HepG2 (cell line): ENCODE results near the gene DUS2. TPM values are rescaled to one million over a fixed set of nuclear protein-coding genes. Genes with fewer than 3 reads are reported as not detected.

ENCODE experiments used
- BRCA1 ChIP-seq: sonication (generic); formaldehyde crosslinking; IDR thresholded peaks from 2 replicates; pipeline ENCODE4 v1.4.0; 2020; ENCODE audit warnings: missing genetic modification reagents
- MXI1 ChIP-seq: IDR thresholded peaks from 3 replicates; pipeline ENCODE4 v1.6.1; 2012; ENCODE audit warnings: low read depth, low read length, inconsistent platforms, borderline replicate concordance
- NFE2L2 ChIP-seq: fragments of 150-350 bp; IDR thresholded peaks from 2 replicates; pipeline ENCODE4 v1.6.1; 2014; ENCODE audit warnings: low read length
- NR2F6 ChIP-seq, 2 experiments: IDR thresholded peaks; 2 replicates each; pipeline ENCODE4 v1.6.1; 2016; ENCODE audit warnings: antibody characterized with exemption in 1 of 2, mild to moderate bottlenecking in 1 of 2
- RARG ChIP-seq: sonication (generic); formaldehyde crosslinking; IDR thresholded peaks from 2 replicates; pipeline ENCODE4 v1.4.0; 2020; ENCODE audit warnings: low read depth, mild to moderate bottlenecking, missing genetic modification reagents
- SATB2 ChIP-seq: sonication (generic); formaldehyde crosslinking; IDR thresholded peaks from 2 replicates; pipeline ENCODE4 v1.5.0; 2020; ENCODE audit warnings: missing genetic modification reagents
- ZFP37 ChIP-seq: sonication (generic); formaldehyde crosslinking; IDR thresholded peaks from 2 replicates; pipeline ENCODE4 v1.4.0; 2020; ENCODE audit warnings: missing genetic modification reagents, borderline replicate concordance
- ZFP62 ChIP-seq: sonication (generic); formaldehyde crosslinking; IDR thresholded peaks from 2 replicates; pipeline ENCODE4 v1.4.0; 2020; ENCODE audit warnings: missing genetic modification reagents
- ZFX ChIP-seq: sonication (generic); formaldehyde crosslinking; IDR thresholded peaks from 2 replicates; pipeline ENCODE4 v1.4.0; 2020; ENCODE audit warnings: mild to moderate bottlenecking, low read depth, missing genetic modification reagents, moderate library complexity
- ZNF577 ChIP-seq: sonication (generic); formaldehyde crosslinking; IDR thresholded peaks from 2 replicates; pipeline ENCODE4 v1.4.0; 2020; ENCODE audit warnings: mild to moderate bottlenecking, low read depth, missing genetic modification reagents, borderline replicate concordance
- ZNF615 ChIP-seq: sonication (generic); formaldehyde crosslinking; IDR thresholded peaks from 2 replicates; pipeline ENCODE4 v1.5.0; 2020; ENCODE audit warnings: mild to moderate bottlenecking, missing genetic modification reagents, borderline replicate concordance
- ZSCAN29 ChIP-seq: sonication (generic); formaldehyde crosslinking; conservative IDR thresholded peaks from 2 replicates; pipeline ENCODE4 v1.4.0; 2020; ENCODE audit warnings: mild to moderate bottlenecking, missing genetic modification reagents
- polyA plus RNA-seq, 8 experiments: library from polyadenylated mRNA; depleted of rRNA in 3 of 8; stranded (reverse) in 7 of 8; unstranded in 1 of 8; fragments of >200 nt; fragmentation: Illumina TruSeq in 4 of 8; extraction: Trizol in 4 of 8; gene quantifications; 2 replicates each; pipeline versions ENCODE4 v1.2.1 to v1.2.3, GENCODE V29; 2011 to 2016; ENCODE audit warnings: low read depth in 4 of 8, missing spikeins in 1 of 8, mixed read lengths in 1 of 8; ENCODE audit not compliant: insufficient read depth in 1 of 8
- total RNA-seq, 5 experiments: library from RNA; depleted of rRNA; stranded (reverse); fragments of >200 nt; fragmentation: Illumina TruSeq; extraction: Trizol; gene quantifications; 2 replicates each; pipeline ENCODE4 v1.2.3, GENCODE V29; 2016; ENCODE audit warnings: low read depth in 1 of 5
- TF ChIP-seq, protein P1 (sequence below): IDR thresholded peaks from 2 replicates; pipeline ENCODE4 v1.6.1; 2012; ENCODE audit warnings: low read length, improper control_type of control experiment
- TF ChIP-seq, protein P2 (sequence below): sonication (generic); formaldehyde crosslinking; IDR thresholded peaks from 2 replicates; pipeline ENCODE4 v1.8.0; 2022; ENCODE audit warnings: missing genetic modification reagents, mild to moderate bottlenecking, inconsistent platforms, borderline replicate concordance
- TF ChIP-seq, protein P3 (sequence below): sonication (generic); formaldehyde crosslinking; IDR thresholded peaks from 2 replicates; pipeline ENCODE4 v1.5.0; 2020; ENCODE audit warnings: missing genetic modification reagents
- TF ChIP-seq, protein P4 (sequence below): sonication (generic); formaldehyde crosslinking; IDR thresholded peaks from 2 replicates; pipeline ENCODE4 v1.4.0; 2020; ENCODE audit warnings: missing genetic modification reagents
- TF ChIP-seq, protein P5 (sequence below), 2 experiments: fragments of 450-650 bp in 1 of 2; sonication (generic) in 1 of 2; formaldehyde crosslinking; IDR thresholded peaks; 2 replicates each; pipeline versions ENCODE4 v1.5.0 to v1.8.0; 2020 to 2022; ENCODE audit warnings: mild to moderate bottlenecking in 1 of 2, missing genetic modification reagents in 1 of 2
- TF ChIP-seq, protein P6 (sequence below): sonication (generic); formaldehyde crosslinking; IDR thresholded peaks from 2 replicates; pipeline ENCODE4 v1.8.1; 2023; ENCODE audit warnings: missing genetic modification reagents, inconsistent platforms, borderline replicate concordance

The DUS2 gene
- total and polyA plus RNA-seq, 2 of the 13 experiments (the other 11 are each of a cell fraction or from before 2014, with no cell fraction given): 17.8 to 25.1 TPM

DNA sequence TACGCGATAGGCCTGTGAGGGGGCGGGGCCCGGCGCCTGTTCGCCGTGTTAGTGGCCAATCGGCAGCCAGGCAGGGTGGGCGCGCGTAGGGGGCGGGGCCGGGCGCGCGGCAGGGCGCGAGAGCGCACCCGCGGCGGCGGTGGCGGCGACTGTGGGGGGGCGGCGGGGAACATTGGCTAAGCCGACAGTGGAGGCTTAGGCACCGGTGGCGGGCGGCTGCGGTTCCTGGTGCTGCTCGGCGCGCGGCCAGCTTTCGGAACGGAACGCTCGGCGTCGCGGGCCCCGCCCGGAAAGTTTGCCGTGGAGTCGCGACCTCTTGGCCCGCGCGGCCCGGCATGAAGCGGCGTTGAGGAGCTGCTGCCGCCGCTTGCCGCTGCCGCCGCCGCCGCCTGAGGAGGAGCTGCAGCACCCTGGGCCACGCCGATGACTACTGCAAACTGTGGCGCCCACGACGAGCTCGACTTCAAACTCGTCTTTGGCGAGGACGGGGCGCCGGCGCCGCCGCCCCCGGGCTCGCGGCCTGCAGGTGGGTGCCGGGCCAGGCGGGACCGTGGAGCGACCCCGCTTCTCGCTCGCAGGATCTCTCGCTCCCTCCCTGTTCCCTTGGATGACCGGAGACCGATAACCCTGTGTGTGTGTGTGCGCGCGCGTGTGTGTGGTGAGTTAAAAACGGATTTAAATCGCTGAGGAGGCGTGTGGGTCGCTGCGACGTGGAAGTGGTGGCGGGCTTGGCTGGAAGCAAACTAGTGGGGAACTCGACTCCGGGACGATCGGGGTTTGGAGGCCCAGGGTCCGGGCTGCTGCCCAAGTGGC, 62.4 kb downstream of the DUS2 start, which contains the start of gene NFATC3 (continued):
- TF ChIP-seq, protein P1, sequence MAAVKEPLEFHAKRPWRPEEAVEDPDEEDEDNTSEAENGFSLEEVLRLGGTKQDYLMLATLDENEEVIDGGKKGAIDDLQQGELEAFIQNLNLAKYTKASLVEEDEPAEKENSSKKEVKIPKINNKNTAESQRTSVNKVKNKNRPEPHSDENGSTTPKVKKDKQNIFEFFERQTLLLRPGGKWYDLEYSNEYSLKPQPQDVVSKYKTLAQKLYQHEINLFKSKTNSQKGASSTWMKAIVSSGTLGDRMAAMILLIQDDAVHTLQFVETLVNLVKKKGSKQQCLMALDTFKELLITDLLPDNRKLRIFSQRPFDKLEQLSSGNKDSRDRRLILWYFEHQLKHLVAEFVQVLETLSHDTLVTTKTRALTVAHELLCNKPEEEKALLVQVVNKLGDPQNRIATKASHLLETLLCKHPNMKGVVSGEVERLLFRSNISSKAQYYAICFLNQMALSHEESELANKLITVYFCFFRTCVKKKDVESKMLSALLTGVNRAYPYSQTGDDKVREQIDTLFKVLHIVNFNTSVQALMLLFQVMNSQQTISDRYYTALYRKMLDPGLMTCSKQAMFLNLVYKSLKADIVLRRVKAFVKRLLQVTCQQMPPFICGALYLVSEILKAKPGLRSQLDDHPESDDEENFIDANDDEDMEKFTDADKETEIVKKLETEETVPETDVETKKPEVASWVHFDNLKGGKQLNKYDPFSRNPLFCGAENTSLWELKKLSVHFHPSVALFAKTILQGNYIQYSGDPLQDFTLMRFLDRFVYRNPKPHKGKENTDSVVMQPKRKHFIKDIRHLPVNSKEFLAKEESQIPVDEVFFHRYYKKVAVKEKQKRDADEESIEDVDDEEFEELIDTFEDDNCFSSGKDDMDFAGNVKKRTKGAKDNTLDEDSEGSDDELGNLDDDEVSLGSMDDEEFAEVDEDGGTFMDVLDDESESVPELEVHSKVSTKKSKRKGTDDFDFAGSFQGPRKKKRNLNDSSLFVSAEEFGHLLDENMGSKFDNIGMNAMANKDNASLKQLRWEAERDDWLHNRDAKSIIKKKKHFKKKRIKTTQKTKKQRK: no peak
- TF ChIP-seq ZSCAN29 (CRISPR knock-in tag) (no peak), ZFP37 (CRISPR knock-in tag) (no peak), NFE2L2 (no peak), ZFP62 (CRISPR knock-in tag) (0 out of 2 replicates have a peak, but pooled peaks have one; percentile 13), ZFX (CRISPR knock-in tag) (peak; percentile 62; the same call in 1 of the 2 replicates), MXI1 (peak; percentile 62; the same call in 1 of the 3 replicates), ZNF577 (CRISPR knock-in tag) (no peak), RARG (CRISPR knock-in tag) (no peak), NR2F6 (IDR thresholded peaks at IDR 0.05) (no peak), NR2F6 (CRISPR knock-in tag; IDR thresholded peaks at IDR 0.05) (no peak), BRCA1 (CRISPR knock-in tag) (no peak), SATB2 (CRISPR knock-in tag) (no peak), ZNF615 (CRISPR knock-in tag) (no peak)
- TF ChIP-seq, protein P2, sequence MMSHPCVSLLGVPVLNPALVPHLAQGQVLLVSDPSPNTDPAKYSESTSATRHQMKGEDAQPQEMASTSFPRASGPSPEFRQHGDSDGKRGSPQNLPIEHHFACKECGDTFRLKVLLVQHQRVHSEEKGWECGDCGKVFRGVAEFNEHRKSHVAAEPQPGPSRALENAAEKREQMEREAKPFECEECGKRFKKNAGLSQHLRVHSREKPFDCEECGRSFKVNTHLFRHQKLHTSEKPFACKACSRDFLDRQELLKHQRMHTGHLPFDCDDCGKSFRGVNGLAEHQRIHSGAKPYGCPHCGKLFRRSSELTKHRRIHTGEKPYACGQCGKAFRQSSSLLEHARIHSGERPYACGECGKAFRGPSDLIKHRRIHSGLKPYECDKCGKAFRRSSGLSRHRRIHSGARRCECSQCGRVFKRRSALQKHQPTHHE: peak; percentile 8; the same call in 1 of the 2 replicates
- TF ChIP-seq, protein P3, sequence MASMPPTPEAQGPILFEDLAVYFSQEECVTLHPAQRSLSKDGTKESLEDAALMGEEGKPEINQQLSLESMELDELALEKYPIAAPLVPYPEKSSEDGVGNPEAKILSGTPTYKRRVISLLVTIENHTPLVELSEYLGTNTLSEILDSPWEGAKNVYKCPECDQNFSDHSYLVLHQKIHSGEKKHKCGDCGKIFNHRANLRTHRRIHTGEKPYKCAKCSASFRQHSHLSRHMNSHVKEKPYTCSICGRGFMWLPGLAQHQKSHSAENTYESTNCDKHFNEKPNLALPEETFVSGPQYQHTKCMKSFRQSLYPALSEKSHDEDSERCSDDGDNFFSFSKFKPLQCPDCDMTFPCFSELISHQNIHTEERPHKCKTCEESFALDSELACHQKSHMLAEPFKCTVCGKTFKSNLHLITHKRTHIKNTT (CRISPR knock-in tag): no peak
- TF ChIP-seq, protein P4, sequence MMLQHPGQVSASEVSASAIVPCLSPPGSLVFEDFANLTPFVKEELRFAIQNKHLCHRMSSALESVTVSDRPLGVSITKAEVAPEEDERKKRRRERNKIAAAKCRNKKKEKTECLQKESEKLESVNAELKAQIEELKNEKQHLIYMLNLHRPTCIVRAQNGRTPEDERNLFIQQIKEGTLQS (CRISPR knock-in tag): peak; percentile 57; the same call in 1 of the 2 replicates
- TF ChIP-seq, protein P5, sequence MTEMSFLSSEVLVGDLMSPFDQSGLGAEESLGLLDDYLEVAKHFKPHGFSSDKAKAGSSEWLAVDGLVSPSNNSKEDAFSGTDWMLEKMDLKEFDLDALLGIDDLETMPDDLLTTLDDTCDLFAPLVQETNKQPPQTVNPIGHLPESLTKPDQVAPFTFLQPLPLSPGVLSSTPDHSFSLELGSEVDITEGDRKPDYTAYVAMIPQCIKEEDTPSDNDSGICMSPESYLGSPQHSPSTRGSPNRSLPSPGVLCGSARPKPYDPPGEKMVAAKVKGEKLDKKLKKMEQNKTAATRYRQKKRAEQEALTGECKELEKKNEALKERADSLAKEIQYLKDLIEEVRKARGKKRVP (CRISPR knock-in tag; IDR thresholded peaks at IDR 0.05): no peak; a peak in 1 of 4 replicates
- TF ChIP-seq, protein P6, sequence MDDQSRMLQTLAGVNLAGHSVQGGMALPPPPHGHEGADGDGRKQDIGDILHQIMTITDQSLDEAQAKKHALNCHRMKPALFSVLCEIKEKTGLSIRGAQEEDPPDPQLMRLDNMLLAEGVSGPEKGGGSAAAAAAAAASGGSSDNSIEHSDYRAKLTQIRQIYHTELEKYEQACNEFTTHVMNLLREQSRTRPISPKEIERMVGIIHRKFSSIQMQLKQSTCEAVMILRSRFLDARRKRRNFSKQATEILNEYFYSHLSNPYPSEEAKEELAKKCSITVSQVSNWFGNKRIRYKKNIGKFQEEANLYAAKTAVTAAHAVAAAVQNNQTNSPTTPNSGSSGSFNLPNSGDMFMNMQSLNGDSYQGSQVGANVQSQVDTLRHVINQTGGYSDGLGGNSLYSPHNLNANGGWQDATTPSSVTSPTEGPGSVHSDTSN: no peak
